Breast epithelium (tissue), 3 donors: ENCODE data around the gene CT45A1.

ENCODE experiments used
- CTCF ChIP-seq, 3 donors: fragments of 450-650 bp; IDR thresholded peaks; one replicate each; pipeline ENCODE4 v1.5.1; 2016 to 2017; ENCODE audit warnings: antibody characterized with exemption in 3 of 3, mild to moderate bottlenecking in 3 of 3, moderate library complexity in 3 of 3
- POLR2A ChIP-seq: fragments of 450-650 bp; IDR thresholded peaks from one replicate; pipeline ENCODE4 v1.6.1; 2016; ENCODE audit warnings: antibody characterized with exemption, mild to moderate bottlenecking, moderate library complexity
- POLR2AphosphoS5 ChIP-seq, 3 donors: sonication (generic); formaldehyde crosslinking; IDR thresholded peaks; one replicate each; pipeline ENCODE4 v1.6.1; 2017; ENCODE audit warnings: antibody characterized with exemption in 3 of 3

- TF ChIP-seq CTCF (IDR thresholded peaks at IDR 0.05) (no peak), POLR2AphosphoS5 (IDR thresholded peaks at IDR 0.05) (no peak), POLR2A (no peak)
These were observed 27.8 kb downstream of the CT45A1 start for GRCh38 chrX:135741192-135741715.
